Fibroblast of lung (primary cell): Measurements from ENCODE around the gene NQO1.

Experiments used
- CTCF ChIP-seq, 2 donors: IDR thresholded peaks in 1 of 2; conservative IDR thresholded peaks in 1 of 2; 1 replicate in 1 of 2; 2 replicates in 1 of 2; pipeline ENCODE4 v1.5.1; 2011 to 2012; ENCODE audit warnings: low read length in 2 of 2, control low read depth in 1 of 2, inconsistent platforms in 1 of 2, low read depth in 1 of 2, mild to moderate bottlenecking in 1 of 2
- EZH2 ChIP-seq: IDR thresholded peaks from 2 replicates; pipeline ENCODE4 v1.5.1; 2012; ENCODE audit warnings: low read length, control low read depth, mild to moderate bottlenecking; ENCODE audit errors: missing control alignments

GRCh38 chr16:69680358-69680757, 46.0 kb downstream of the NQO1 start:
- TF ChIP-seq CTCF (conservative IDR thresholded peaks at IDR 0.05 in 1 of 2, IDR thresholded peaks at IDR 0.05 in 1 of 2; ENCODE audit: low read depth in 1 of 2, low read length in 2 of 2) (no peak), EZH2 (no peak)
